Astrocyte of the cerebellum (primary cell): ENCODE results near the gene PRR29.

Source experiments
- DNase-seq: peaks from one replicate; pipeline ENCODE4 v3.0.0-alpha.2; 2011; ENCODE audit warnings: low read depth
- H3K4me3 ChIP-seq: 2 replicates; pipeline ENCODE4 v1.5.1; 2011; ENCODE audit warnings: mild to moderate bottlenecking, low read depth, low read length, moderate library complexity
- in situ Hi-C: cut with HindIII; loops from 2 replicates; pipeline ENCODE4 v1.10.0; 2017; ENCODE audit warnings: low sequenced_read_pairs
- TF ChIP-seq, protein P1 (sequence below): IDR thresholded peaks from 2 replicates; pipeline ENCODE4 v1.5.1; 2012; ENCODE audit warnings: low read length, low read depth, moderate library complexity, mild to moderate bottlenecking; ENCODE audit errors: missing control alignments

PRR29 gene

DNA sequence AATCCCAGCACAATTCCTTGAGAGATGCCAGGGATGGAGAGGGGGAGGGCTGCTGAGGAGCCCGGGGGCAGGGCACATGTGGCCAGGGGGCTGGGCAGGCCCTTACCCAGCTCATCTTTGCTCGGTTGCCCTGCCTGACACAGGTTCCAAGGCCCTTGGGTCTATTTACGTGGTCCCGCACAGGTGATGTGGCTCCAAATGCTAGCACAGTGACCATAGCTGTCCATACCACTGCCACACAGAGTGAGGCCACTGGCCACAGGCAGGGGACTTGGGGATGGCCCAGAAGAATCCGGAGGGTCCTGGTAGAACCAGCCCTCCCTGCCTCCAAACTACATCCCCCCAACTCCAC is 10.0 kb upstream of the PRR29 start:
- no peak for DNase-seq
- TF ChIP-seq, protein P1, sequence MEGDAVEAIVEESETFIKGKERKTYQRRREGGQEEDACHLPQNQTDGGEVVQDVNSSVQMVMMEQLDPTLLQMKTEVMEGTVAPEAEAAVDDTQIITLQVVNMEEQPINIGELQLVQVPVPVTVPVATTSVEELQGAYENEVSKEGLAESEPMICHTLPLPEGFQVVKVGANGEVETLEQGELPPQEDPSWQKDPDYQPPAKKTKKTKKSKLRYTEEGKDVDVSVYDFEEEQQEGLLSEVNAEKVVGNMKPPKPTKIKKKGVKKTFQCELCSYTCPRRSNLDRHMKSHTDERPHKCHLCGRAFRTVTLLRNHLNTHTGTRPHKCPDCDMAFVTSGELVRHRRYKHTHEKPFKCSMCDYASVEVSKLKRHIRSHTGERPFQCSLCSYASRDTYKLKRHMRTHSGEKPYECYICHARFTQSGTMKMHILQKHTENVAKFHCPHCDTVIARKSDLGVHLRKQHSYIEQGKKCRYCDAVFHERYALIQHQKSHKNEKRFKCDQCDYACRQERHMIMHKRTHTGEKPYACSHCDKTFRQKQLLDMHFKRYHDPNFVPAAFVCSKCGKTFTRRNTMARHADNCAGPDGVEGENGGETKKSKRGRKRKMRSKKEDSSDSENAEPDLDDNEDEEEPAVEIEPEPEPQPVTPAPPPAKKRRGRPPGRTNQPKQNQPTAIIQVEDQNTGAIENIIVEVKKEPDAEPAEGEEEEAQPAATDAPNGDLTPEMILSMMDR: no peak
- in situ Hi-C loops: no loop called here
- H3K4me3 ChIP-seq: no peak overlapping the region

DNA sequence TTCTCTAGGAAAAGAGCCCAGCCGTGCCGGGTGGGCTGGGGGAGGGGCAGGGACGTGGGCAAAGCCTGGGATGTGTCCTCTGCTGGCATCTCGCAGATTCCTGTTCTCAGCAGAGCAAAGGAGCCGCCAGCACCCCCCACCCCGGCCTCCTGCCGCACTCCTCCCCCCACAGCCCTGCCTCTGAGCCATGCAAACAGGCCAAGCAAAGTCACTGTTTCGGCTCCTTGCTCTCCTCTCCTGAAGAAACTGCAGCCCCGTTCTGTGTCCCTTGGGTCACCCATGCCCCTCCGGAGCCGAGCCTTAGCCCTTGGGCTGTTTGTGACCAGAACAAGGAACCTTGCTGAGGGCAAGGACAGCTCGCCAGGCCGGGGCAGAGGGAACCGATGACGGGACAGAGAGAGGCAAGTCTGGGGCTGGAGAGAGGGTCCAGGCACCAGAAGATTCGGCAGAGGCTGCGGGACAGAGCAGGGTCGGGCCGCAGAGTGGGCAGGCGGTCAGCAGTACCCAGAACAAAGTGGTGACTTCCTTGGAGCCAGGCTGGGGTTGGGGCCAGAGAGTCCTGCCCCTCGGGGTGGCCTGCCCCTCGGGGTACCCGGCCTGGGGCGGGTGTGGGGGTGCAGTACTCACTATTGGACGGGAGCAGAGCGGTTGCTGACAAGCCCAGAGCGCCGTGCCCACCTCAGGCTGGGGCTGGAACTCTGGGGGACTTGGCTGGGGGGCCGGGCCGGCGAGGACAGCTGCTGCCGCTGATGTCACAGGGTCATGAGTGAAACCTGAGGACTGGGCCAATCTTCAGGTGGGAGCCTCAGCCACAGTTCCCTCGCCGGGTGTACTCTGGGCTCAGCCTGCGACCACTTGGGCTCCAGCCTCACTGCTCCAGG is 9.2 kb upstream of the PRR29 start:
- H3K4me3 ChIP-seq: no peak overlapping the region
- TF ChIP-seq, protein P1: no peak
- no peak for DNase-seq
- in situ Hi-C loops: no loop called here

DNA sequence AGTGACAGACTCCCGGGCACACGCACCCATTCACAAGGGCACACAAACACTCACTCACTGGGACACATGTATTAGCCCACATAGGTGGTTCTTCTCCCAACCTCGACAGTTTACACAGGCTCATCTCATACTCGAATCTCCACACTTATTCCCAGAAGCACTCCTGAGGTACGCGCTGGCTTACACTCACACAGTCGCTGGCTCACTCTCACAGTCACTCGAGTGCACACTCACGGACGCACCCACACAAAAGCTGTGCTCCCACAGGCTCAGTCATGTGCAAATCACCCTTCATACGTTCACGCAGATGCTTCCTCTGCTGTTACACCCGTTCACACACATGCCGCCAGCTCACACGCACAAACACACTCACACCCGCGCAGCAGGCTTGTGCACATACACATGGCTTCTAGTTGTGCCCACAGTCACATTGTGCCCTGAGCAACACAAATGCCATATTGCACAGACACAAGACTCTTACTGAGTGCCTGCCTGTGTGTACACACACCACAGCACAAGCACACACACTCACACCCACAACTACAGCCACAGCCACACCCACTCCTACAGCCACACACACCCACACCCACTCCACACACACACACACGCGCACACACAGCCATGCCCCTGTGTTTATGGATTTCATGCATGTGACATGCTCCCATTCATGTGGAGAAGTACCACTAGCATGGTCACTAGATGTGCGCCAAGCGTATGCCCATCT is 8.4 kb upstream of the PRR29 start:
- no peak for DNase-seq
- in situ Hi-C loops: no loop called here
- TF ChIP-seq, protein P1: no peak
- H3K4me3 ChIP-seq: no peak overlapping the region

DNA sequence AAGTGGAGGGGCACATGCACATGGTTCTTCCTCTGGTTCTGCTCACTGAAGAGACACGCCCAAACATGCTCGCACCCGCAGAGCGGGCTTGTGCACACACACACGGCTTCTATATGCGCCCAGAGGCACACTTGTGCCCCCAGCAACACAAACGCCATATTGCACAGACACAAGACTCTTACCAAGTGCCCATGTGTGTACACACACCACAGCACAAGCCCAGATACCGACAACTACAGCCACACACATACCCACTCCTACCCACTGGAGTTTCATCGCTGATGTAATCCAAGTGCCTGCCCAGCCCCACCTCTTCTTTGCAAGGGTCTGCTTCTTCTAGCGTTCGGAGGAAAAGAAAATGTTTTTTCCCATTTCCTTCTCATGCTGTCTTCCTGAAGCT is 6.5 kb upstream of the PRR29 start:
- no peak for DNase-seq
- no peak overlapping the region for H3K4me3 ChIP-seq
- in situ Hi-C loops: no loop called here
- TF ChIP-seq, protein P1: no peak

DNA sequence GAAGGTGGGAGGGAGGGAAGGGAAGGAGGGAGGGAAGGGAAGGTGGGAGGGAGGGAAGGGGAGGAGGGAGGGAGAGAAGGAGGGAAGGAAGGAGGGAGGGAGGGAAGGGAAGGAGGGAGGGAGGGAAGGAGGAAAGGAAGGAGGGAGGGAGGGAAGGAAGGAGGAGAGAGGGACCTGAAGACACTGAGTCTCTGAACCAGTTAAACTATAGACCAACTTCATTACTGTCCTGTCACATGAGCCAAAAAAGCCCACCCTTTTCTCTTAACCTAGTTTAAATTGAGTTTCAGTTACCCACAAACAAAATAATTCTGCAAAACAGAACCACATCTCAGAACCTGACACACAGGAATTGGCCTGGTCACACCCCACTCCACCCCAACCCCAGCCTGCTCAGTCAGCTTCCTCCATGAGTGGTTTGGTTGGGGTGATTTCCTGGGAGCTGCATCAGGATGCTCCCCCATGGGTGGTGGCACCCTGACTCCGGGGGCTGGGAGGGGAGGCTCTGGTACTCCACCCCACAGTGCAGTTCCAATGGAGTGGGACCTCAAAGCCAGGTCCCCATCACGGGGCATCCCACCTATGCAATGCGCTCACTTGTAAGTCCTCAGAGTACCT is 4.7 kb upstream of the PRR29 start:
- in situ Hi-C loops: no loop called here
- TF ChIP-seq, protein P1: no peak
- DNase-seq: no peak
- no peak overlapping the region for H3K4me3 ChIP-seq

DNA sequence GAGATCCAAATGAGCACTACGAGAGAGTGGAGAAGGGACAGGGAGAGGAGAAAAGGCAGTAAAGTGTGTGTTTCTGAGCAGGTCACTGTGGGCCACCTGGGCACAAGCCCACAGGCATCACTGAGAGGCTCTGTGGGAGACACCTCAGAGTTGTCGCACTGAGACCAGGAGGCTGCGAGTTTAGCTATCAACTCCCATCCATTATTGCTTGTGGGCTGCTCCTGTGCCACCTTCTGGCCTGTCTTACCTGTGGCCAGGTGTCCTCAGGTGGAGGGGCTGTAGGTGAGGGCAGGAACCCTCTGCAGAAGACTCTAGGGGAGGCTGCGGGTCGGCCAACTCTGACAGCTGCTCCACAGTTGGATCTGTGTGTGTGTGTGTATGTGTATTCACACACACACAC is 2.5 kb upstream of the PRR29 start:
- in situ Hi-C loops: no loop called here
- TF ChIP-seq, protein P1: no peak
- no peak for DNase-seq
- H3K4me3 ChIP-seq: no peak overlapping the region
